ENCODE data around the gene ARF1. TPM values are rescaled to one million over a fixed set of nuclear protein-coding genes. Genes with fewer than 3 reads are reported as not detected.

Gene ARF1
- 100 to 1,000 TPM; 326 to 381 (median 336) TPM for polyA plus RNA-seq (ENCODE audit: insufficient read length in 4 of 4)

DNA sequence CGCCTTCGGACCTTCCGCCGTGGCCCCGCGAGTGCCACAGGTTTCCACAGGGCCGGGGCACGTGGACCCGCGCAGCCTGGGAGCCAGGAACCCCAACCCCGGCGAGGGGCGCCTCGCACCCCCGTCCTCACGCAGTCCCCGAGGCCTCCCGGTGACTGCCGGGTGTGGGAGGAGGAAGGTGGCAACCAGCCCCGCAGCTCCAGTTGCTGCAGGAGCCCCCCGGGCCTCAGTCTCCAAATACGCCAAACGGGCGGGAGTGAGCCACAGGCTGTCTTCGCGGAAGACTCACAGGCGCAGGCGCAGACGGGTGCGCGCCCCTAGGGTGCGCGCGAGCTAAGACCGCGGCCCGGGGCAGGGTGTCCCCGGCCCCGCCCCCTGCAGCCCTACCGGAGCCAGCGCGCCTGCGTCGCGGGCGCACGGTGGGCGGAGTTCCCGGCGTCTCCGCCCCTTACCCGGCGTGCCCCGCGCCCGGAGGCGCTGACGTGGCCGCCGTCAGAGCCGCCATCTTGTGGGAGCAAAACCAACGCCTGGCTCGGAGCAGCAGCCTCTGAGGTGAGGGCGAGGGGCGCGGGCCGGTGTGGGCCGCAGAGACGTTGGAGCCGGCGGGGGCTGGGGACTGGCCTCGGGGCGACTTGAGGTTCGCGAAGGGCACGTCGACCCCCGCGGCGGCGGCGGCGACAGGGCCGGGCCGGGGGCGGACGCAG lies at the start of gene ARF1:
Gene ARF1 (plus strand): TSS at position 495 of the 704 bp plus-strand sequence. CDS start 14,407 bp downstream, outside the sequence.
- DNase-seq (ENCODE audit: low read depth in 4 of 4, low spot score in 3 of 4): peak; percentile 91 to 93 (median 92)

DNA sequence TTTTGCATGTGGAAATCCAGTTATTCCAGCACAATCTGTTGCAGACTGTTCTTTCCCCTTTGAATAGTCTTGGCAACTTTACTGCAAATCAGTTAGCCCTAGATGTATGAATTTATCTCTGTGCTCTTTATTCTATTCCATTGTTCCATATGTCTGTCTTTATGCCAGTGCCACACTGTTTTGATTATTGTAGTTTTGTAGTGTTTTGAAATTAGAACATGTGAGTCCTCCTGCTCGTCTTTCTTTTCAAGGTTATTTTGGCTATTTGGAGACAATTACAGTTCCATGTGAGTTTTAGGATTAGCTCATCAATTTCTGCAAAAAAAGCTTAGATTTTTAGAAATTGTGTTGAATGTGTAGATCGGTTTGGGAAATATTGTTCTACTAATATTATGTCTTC lies 49.1 kb upstream of the ARF1 start:
- DNase-seq (ENCODE audit: low read depth in 4 of 4, low spot score in 3 of 4): no peak

DNA sequence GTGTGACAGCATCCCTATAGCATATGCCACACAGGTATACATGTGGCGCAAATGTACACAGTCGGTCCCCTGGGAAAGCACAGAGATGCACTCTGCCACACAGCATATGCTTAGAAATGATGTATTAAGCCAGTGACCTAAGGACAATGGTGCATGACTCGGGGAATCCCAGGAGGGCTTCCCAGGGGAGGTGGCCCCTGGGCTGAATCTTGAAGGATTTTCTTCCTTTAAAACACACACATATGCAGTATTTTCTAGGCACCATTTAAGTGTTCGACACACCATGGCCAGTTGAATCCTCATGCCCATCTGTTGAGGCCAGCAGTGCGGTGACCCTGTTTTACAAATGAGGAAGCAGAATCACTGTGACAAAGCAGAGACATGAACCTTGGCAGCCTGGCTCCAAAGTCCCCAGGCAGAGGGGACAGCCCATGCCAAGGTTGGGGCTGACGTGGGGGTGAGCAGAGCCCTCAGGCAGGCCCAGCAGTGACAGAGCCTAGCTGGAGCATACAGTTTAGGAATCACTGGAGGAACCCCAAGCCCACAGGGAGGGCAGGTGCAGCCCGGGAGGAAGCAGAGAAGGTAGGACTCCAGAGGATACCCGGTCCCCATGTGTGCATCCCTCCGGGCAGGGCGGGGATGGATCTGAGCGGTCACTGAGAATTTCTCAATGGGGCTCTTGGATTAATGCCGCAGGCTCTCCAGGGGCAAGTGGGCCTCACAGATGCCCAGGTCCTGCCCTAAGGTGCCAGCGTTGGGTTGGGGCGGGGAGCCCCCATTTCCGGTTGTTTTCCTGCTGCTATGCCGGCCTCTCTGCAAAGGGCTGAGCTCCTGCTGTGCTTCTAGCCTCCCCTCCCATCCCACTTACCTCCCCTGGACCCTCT lies 47.3 kb upstream of the ARF1 start:
- DNase-seq (ENCODE audit: low read depth in 4 of 4, low spot score in 3 of 4): no peak

DNA sequence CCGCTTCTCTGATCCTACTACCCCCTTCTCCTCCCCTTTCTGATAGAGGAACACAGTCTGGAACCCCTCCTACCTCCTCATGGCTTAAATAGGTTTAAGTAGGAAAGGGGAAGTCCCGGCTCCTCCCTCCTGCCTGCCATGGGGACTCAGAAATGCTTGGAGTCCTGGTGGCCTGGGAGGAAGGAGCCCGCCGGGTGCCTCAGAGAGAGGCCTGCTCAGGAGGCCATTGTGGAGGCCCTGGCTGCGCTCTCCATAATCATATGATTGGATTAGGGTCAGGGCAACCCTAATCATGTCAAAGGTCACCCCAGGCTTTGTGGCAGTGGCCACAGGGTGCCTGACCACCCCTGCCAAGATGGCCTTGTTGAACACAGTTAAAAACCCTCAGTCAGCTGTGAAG lies 46.7 kb upstream of the ARF1 start:
- no peak for DNase-seq (ENCODE audit: low read depth in 4 of 4, low spot score in 3 of 4)

DNA sequence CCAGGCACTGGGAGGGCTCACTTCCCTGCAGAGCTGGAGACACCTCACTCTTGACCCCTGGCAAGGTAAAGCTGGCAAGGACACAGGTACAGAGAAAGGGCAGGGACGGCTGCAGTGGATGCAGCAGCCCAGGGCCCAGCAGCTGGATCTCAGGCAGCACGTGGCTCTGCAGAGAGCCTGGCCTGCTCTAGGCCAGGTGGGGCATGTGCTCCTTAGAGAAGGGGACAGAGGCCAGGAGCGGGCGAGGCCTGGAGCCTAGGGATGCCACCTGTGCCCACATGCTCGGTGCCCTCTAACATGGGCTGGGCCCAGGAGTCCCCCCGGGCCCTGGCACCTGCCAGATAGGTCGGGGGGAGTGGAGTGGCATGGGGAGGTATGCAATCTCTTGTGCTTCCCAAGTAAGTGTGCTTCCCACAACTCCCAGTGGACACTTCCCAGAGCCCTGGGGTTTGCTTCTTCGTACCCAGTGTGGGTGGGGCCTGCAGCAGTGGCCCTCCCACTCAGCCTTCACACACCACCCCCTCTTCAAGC lies 45.7 kb upstream of the ARF1 start:
- no peak for DNase-seq (ENCODE audit: low read depth in 4 of 4, low spot score in 3 of 4)

DNA sequence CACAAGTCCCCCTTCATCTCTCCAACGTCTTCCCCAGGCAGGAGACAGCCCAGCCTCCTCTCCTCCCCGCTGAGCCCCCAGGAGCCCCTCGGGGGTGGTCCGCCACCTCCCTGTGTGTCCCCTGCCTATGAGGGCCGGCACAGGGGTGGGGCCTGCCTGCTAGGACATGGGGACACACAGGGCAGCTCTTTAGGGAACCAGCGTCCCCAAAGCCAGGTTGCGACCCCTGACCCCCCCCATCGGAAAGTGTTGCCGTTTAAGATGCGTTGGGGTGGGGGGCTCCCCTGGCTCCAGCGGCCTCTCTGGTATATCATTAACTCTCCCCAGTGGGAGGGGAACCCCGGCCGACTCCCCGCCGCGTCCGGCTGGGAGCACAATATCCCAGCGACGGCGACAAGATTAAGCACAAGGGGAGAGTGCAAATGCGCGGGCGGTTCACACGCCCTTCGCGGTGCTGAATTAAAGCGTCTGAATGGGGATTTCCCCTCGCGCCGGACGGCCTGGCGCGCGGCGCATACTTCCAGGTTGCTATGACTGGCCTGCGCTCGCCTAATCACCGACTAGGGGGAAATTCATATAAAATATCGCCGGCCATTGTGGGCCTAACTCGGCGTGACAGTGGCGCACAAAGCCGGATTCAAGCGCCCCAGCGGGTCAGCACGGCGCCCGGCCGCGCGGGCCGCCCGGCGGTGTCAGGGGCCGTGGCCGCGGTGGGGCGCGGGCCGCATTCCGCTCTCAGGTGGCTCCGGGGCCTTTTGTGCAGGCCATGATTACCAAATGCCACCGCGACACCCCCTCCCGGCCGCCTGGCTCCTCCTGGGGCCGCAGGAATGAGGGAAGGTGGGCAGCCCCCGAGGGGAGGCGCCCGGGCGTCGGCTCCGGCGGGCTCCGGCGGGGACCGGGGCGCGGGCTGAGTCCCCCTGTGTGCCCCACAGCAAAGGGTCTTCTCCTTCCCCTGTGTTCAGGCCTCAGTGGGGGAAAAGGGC lies 44.8 kb upstream of the ARF1 start:
- DNase-seq (ENCODE audit: low read depth in 4 of 4, low spot score in 3 of 4): peak in 1 of 4 donors; percentile 6

DNA sequence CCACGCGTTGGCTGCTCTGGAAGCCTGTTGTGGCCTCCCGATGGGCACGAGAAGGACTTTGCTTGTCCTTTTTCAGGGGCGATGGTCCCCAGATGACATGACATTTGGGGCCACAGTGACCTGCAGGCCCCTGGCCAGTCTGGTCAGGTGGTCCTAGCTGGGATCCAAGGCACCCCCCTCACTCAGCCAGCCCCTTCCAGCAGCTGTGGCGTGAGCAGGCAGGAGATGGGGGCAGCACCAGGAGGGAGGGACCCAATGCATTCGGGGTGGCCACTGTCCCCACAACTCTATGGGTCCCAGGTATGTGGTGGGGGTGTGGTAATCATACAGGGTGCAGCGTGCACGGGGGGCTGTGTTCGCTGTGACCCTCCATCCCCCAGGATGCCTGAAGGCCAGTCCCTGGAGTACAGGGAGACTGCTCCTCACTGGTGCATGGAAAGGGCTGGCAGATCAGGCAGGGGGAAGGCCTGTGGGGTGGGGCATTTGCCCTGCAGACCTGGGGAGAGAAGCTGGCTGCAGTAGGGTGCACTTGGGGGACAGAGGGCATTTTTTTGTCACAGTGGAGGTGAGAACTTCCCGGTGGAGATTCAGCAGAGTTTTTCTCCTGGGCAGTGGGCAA lies 44.0 kb upstream of the ARF1 start:
- DNase-seq (ENCODE audit: low read depth in 4 of 4, low spot score in 3 of 4): no peak

DNA sequence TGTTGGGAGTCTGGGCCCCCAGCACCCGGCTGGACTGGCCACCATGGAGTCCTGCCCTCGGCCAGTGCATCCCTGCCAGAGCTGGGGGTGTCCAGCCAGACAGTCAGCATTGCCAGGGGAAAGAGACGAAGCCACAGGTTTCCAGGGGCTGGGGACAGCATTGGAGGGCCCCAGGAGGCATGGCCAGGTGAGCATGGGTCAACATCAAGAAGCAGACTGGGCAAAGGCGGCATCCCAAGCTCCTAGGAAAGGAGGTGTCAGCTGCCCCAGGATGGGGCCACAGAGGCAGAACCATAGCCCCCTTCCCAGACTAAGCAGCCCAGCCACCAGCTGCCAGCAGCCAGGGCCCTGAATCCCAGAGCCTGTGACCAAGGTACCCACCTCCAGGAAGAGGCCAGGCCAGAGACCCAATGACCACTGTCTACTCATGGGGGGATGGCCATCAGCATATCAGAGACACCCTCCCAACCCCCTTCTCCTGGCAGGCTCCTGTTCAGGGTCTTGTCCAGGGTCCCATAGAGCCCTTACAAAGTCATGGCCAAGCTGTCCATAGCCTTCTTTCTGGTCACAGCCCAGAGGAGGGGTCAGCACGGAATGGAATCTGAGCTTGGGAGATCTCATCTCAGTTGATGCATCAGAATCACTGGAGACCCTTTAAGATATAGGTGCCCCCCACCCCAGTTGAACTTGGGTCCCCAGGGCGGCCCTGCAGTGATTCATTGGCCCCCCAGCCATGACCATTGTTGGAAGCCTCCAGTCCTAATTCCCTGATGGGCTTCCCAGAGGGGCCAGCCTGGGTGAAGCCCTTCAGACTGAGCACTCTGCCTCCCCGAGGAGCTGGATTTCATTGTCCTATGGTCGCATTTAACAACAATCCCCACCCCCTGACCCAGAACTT lies 43.3 kb upstream of the ARF1 start:
- no peak for DNase-seq (ENCODE audit: low read depth in 4 of 4, low spot score in 3 of 4)

DNA sequence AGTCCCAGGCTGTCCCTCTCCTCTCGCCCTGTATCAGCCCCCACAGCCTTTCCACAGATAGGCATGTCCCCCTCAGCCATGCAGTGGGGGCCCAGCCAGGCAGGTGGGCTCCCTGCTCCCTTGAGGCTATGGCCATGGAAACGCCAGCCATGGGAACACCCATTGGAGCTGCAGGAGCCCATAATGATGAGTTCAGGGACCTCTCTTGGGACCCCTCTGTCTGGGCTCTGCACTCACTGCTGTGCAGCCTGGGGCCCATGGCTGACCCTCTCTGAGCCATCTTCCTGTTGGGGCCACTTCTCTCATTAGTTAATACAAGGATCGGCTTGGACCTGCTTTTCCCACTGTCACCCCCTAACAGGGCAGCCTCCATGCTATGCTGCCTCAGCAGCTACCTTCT lies 42.5 kb upstream of the ARF1 start:
- DNase-seq (ENCODE audit: low read depth in 4 of 4, low spot score in 3 of 4): no peak

DNA sequence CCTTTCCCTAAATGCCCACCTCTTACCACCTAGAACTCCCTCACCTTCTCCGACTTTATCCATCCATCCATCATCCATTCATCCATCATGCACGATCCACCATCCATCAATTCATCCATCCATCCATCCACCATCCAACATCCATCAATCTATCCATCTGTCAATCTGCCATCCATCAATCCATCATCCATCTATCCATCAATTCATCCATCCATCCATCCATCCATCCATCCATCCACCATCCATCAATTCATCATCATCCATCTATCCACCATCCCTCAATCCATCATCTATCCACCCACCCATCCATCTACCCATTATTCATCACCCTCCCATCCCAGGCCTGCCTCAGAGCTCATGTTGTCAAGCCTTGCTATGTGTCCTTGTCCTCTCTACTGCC lies 41.2 kb upstream of the ARF1 start:
- DNase-seq (ENCODE audit: low read depth in 4 of 4, low spot score in 3 of 4): no peak

DNA sequence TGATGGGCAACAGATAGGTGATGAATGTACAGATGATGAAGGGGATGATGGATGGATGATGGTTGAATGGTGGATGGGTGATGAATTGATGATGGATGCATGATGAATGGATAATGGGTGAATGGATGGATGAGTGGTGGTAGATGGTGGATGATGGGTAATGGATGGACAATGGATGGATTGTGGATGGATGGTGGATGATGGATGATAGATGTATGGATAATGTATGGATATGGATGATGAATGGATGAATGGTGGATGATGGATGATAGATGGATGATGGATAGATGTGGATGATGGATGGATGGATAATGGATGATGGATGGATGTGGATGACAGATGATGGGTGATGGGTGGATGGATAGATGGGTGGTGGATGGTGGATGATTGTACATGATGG lies 40.0 kb upstream of the ARF1 start:
- no peak for DNase-seq (ENCODE audit: low read depth in 4 of 4, low spot score in 3 of 4)

DNA sequence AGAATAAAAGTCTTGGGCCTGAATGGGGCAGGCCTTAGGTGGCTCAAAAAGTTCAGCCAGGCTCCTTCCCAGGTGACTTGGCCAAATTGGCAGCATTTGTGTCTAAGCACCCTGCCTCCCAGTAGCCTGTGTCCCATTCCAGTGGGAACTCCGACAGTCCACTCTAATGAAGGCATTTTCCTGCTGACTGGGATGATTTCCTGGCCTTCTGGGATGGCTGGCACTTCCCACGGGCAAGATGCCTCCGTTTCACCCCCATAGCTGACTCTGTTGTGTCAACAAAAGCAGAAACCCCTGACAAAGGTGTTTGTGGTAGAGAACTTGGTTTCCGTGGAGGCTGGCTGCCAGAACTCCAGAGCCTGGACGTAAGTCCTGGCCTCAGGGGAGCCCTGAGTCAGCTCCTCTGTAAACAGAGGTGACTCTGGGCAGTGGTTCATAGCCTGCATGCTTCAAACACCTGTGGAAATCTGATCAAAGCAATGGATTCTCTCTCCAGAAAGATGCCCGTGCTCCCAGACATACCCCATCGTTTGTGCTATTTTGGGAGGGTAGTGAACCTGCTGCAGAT lies 39.1 kb upstream of the ARF1 start:
- DNase-seq (ENCODE audit: low read depth in 4 of 4, low spot score in 3 of 4): no peak

DNA sequence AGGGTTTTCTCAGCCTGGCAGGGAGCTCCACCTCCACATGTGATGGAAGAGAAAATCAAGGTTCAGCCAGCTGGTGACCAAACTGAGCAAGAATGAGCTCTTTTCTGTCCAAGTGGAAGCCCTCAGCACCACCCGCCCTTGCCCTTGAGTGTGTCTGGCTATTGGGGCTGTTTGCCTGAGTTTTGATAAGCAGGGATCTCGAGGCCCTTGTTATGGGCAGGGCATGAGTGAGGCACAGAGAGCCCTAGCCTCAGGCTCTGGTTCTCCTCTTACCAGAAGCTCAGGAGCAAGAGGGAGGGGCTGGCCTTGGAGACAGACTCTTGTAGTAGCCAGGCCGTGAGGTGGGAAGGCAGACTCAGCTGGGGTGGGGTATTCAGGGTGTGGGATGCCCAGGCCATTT lies 37.5 kb upstream of the ARF1 start:
- no peak for DNase-seq (ENCODE audit: low read depth in 4 of 4, low spot score in 3 of 4)

DNA sequence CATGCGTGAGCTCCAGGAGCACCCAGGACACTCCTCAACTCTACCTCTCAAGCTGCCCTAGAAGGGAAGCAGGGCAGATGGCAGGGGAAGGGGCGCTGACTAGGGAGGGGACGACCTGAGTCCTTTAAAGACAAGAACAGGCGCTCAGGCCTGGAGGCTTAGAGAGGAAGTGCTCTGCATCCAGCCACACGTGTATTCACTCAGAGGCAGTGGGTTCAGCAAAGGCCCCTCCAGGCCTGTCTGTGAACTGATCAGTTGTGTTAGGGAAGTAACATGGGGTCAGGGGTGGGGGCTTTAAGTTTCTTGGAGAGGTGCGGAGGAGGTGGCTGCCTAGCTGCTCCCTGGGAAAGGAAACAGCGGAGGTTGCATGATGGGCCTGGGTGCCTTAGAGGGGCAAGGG lies 37.1 kb upstream of the ARF1 start:
- no peak for DNase-seq (ENCODE audit: low read depth in 4 of 4, low spot score in 3 of 4)

DNA sequence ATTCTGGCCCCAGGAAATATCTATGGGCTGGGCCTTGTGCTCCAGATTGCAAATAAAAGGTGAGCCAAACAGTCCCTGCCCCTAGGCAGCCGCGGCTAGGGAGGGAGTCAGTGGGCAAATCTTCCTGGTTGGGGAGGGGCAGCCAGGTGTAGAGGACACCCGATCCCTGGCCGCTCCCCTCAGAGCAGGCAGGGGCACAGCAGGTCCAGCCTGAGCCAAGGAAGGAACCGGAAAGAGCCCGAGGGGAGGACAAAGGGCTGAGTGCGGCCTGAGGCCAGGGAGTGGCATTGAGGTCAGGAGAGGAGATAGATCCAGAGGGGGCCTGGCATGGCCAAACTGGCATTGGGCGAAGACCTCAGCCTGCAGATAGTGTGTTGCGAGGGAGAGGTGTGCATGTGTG lies 36.6 kb upstream of the ARF1 start:
- no peak for DNase-seq (ENCODE audit: low read depth in 4 of 4, low spot score in 3 of 4)

DNA sequence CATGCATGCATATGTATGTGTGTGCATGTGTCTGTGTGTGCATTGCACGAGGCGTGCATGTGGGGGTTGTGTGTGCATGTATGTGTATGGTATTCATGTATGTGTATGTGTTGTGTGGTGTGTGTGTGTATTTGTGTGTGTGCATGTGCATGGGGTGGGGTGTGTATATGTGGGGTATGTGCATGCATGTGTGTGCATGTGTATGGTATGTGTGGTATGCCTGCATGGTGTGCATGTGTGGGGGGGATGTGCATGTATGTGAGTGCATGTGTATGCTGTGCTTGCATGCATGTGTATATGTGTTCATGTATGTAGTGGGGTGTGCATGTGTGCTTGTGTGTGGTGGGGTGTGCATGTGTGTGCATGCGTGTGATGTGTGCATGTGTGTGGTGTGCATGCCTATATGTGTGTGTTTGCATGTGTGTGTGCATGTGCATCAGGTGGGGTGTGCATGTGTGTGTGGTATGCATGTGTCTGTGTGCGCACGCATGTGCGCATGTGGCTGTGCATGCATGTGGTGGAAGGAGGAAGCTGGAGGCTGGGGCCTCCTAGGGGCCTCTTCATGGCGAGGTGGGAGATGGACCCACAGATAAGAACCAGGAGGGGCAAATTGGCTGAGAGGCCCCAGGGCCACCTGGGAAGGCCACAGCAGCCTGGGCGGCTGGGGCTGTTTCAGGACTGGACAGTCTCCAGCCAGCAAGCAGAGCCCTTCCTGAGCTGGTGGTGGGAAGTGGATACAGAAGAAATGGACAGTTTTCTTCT lies 35.9 kb upstream of the ARF1 start:
- no peak for DNase-seq (ENCODE audit: low read depth in 4 of 4, low spot score in 3 of 4)

DNA sequence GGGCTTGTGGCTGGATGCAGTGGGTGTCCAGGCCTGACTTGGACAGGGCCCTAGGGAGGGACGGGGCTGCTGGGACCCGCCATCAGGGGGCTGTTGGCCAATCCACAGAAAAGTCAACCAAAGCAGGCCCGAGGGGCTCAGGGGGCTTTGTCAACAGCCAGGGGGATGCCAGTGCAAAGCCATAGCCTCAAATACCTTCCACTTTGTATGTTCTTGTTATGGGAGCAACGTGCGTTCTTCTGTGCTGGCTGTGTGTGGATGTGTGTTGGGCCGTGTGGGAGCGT lies 35.4 kb upstream of the ARF1 start:
- DNase-seq (ENCODE audit: low read depth in 4 of 4, low spot score in 3 of 4): no peak

DNA sequence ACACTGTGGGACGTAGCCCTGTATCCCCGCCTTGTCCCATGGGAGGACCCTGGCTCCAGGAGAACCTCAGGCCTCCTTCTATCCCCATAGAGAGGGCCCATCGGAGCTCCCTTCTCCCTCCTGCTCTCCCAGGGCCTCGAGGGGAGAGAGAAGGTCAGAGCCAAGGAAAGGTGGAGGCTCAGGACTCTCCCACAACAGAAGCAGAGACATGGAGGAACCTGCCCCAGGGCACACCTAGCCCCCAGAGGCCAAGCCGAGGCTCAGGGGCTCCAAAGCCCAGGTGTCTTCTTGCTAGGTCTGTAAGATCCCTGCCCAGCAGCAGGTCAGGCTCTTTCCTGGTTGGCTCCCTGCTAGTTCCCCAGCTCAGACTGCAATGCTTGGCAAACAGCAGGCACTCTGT lies 34.4 kb upstream of the ARF1 start:
- no peak for DNase-seq (ENCODE audit: low read depth in 4 of 4, low spot score in 3 of 4)

Measured in right renal pelvis (tissue), 4 donors.